ENCODE data around the gene C8A.

DNA sequence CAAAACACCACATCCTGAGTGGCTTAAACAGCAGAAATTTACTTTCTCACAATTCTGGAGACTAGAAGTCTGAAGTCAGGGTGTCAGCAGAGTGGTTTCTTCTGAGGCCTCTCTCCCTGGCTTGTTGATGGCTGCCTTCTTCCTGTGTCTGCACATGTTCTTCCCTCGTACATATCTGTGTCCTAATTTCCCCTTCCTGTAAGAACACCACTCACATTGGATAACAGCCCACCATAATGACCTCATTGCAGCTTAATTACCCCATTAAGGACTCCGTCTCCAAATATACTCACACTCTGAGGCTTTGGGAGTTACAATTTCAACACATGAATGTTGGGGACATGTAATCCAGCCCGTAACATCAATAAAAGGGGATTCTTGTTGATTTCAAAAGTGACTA, 23.4 kb downstream of the C8A start:
- TF ChIP-seq, protein P1, sequence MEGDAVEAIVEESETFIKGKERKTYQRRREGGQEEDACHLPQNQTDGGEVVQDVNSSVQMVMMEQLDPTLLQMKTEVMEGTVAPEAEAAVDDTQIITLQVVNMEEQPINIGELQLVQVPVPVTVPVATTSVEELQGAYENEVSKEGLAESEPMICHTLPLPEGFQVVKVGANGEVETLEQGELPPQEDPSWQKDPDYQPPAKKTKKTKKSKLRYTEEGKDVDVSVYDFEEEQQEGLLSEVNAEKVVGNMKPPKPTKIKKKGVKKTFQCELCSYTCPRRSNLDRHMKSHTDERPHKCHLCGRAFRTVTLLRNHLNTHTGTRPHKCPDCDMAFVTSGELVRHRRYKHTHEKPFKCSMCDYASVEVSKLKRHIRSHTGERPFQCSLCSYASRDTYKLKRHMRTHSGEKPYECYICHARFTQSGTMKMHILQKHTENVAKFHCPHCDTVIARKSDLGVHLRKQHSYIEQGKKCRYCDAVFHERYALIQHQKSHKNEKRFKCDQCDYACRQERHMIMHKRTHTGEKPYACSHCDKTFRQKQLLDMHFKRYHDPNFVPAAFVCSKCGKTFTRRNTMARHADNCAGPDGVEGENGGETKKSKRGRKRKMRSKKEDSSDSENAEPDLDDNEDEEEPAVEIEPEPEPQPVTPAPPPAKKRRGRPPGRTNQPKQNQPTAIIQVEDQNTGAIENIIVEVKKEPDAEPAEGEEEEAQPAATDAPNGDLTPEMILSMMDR (IDR thresholded peaks at IDR 0.05) = no peak
- TF ChIP-seq POLR2A (IDR thresholded peaks at IDR 0.05) (no peak), POLR2AphosphoS5 (IDR thresholded peaks at IDR 0.05; ENCODE audit: insufficient read depth in 1 of 2, low read depth in 1 of 2) (no peak)
